Embryonic facial prominence (tissue), 1 donor: ENCODE results near the gene MTERF2.

ENCODE experiments used
- DNase-seq: peaks from one replicate; pipeline ENCODE4 v3.0.0-alpha.2; 2016; ENCODE audit errors: extremely low spot score

Gene MTERF2

DNA sequence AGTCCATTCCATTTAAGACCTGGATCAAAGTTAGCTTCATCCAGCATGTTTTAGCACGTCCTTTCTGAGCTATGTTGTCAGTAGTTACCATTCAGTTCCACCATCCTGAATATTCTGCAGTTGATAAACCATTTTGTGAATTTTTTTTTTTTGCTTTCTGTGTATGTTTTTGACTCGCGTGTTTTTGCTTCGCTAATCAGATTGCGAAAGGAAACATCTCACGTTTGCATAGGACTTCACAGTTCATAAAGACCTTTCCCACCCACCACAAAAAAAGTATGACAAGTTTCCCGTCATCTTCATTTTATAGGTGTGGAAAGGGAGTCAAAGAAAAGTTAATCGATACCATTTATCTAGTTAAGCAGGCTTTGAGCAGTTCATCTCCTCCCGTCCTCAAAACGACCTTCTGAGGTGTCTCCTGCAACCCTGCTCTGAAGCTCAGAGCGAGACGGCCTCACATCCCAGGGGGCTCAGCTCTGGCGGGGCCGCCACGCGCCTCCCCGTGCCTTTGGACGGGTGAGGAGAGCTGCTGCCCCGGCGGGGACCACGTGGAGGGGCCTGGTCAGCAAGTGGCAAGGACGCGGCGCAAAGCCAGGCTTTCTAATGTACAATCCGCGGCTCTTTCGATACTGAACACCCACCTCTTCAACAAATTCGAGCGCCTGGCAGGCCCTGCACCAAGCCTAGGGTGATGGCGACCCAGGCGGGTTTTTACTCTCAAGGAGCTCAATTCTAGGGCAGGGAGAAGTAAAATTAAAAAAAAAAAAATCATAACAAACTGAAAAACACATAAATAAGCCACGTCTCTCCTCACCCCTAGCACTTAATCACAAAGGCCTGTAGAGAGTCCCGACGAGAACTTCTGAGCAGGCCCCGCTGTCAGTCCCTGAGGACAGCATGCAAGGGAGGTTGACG lies 32.2 kb downstream of the MTERF2 start:
- no peak for DNase-seq

DNA sequence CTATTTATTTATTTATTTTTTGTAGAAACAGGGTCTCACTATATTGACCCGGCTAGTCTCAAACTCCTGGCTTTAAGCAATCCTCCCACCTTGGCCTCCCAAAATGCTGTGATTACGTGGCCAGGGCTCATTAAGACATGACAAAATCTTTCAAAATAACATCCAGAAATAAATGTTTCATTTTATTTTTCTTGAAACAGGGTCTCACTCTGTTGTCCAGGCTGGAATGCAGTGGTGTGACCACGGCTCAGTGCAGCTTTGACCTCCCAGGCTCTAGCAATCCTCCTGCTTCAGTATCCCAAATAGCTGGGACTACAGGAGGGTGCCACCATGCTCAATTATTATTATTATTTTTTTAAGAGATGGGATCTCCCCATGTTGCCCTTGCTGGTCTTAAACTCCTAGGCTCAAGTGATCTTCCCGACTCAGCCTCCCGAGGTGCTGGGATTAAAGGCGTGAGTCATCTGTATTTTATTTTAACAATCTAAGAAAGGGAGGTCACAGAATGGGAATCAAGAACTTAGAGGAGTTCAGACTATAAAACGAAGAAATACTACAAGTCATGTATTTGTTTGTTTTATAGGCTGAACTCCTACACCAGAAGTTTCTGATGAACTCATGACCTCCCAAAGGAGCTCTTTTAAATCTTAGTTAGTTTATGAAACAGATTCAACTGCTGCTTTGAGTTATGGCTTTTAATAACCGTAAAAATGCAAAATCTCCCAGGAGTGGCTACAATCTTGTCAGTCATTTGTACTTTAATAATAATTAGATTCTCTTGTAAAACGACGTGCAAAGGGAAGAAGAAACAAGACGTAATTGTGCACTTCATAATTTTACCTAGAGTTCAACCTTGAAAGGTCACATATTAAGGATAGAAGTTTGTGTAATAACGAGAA lies 33.3 kb downstream of the MTERF2 start:
- DNase-seq = no peak

- no peak for DNase-seq
Observed at GRCh38 chr12:106950591-106950990, 36.4 kb downstream of the MTERF2 start.

DNA sequence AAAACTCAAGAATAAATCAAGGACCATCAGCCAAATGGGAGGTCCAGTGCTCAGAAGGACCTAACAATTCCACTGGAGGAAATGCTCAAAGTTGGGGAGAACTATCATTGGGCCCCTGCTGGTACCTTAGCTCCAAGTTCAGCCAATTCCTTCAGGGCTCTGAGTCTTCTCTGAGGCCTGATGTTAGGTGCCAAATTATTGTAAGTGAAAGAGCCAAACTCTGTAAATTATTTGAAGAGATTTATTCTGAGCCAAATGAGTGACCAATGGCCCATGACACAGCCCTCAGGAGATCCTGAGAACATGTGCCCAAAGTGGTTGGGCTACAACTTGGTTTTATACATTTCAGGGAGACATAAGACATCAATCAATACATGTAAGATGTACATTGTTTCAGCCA lies 39.5 kb downstream of the MTERF2 start:
- no peak for DNase-seq

DNA sequence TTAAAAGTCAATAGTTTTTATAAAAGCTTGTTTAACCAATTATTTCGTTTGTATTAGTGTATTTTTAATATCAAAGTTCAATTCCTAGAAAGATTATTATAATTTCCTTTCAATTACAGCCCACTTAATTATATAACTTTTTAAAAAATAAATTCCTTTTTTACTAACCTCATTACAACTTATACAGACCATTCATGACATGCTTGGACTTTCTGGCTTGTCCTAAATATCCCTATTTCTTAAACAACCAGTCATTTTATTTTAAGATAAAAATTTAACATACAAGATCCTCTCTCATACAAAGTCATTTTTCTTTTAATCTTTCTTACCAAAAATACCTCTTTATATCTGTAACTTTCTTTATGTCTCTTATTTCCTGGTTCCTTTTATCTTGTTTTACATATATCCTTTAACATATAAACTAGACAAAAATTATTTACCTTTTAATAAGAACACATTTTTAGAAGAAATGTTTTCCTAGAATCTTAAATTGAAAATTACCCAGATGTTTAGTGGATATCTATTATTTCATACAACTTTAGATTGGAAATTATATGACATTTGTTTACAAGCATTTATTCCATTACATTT lies 41.6 kb downstream of the MTERF2 start:
- DNase-seq = no peak

- no peak for DNase-seq
Observed at GRCh38 chr12:106942775-106943174, 44.2 kb downstream of the MTERF2 start.

- DNase-seq = no peak
Observed at GRCh38 chr12:106941481-106942156, 45.3 kb downstream of the MTERF2 start.

- DNase-seq = no peak
Observed at GRCh38 chr12:106934277-106934676, 52.7 kb downstream of the MTERF2 start.
